Fibroblast of the aortic adventitia (primary cell): Measurements from ENCODE around the gene HNRNPA3. TPM values are rescaled to one million over a fixed set of nuclear protein-coding genes. Genes with fewer than 3 reads are reported as not detected.
"Not testable (repeated sequence)": the region's sequence is repeated elsewhere in the genome, so short reads cannot be mapped to it uniquely, and the experiment has no call there.

Source experiments
- DNase-seq: peaks from one replicate; pipeline ENCODE4 v3.0.0-alpha.2; 2010; ENCODE audit warnings: low read depth
- H3K4me3 ChIP-seq: 2 replicates; pipeline ENCODE4 v1.5.1; 2011; ENCODE audit warnings: low read depth, mild to moderate bottlenecking, control low read depth, low read length, moderate library complexity
- CTCF ChIP-seq: IDR thresholded peaks from 2 replicates; pipeline ENCODE4 v1.5.1; 2011; ENCODE audit warnings: mild to moderate bottlenecking, low read length, control low read depth, inconsistent platforms; ENCODE audit not compliant: insufficient read depth
- total RNA-seq: library from RNA; depleted of rRNA; stranded (reverse); fragments of >200 nt; gene quantifications from 2 replicates; pipeline ENCODE4 v1.2.3, GENCODE V29; 2012; ENCODE audit warnings: low replicate concordance

HNRNPA3 gene
- total RNA-seq, 1 donor, result 43.7 TPM

GRCh38 chr2:177243476-177243875 lies 30.9 kb downstream of the HNRNPA3 start:
- no peak overlapping the region for H3K4me3 ChIP-seq
- no peak for DNase-seq
- TF ChIP-seq CTCF, result no peak

- TF ChIP-seq CTCF, result no peak
- no peak for DNase-seq
- no peak overlapping the region for H3K4me3 ChIP-seq
These were observed 31.7 kb downstream of the HNRNPA3 start for GRCh38 chr2:177244244-177244771.

GRCh38 chr2:177245010-177245422 lies 32.4 kb downstream of the HNRNPA3 start:
- no peak overlapping the region for H3K4me3 ChIP-seq
- DNase-seq, result peak; percentile 75
- TF ChIP-seq CTCF, result no peak

- DNase-seq, result no peak
- TF ChIP-seq CTCF, result no peak
- no peak overlapping the region for H3K4me3 ChIP-seq
These were observed 33.4 kb downstream of the HNRNPA3 start for GRCh38 chr2:177246000-177246399.

- H3K4me3 ChIP-seq, DNase-seq: not testable (repeated sequence)
These were observed 34.0 kb downstream of the HNRNPA3 start for GRCh38 chr2:177246523-177247030.

GRCh38 chr2:177247693-177248262 lies 35.2 kb downstream of the HNRNPA3 start:
- H3K4me3 ChIP-seq, result no peak overlapping the region
- TF ChIP-seq CTCF, result no peak
- DNase-seq, result no peak

- TF ChIP-seq CTCF, result no peak
- DNase-seq, result no peak
- H3K4me3 ChIP-seq, result no peak overlapping the region
These were observed 36.4 kb downstream of the HNRNPA3 start for GRCh38 chr2:177249038-177249437.
